Prostate gland (tissue), 2 donors: ENCODE measurements around the gene MRPL3.

Source experiments
- POLR2A ChIP-seq: fragments of 450-650 bp; IDR thresholded peaks from one replicate; pipeline ENCODE4 v1.6.1; 2016; ENCODE audit warnings: antibody characterized with exemption, mild to moderate bottlenecking
- POLR2AphosphoS5 ChIP-seq: sonication (generic); formaldehyde crosslinking; IDR thresholded peaks from one replicate; pipeline ENCODE4 v1.6.1; 2017; ENCODE audit warnings: antibody characterized with exemption
- TF ChIP-seq, protein P1 (sequence below), 4 experiments: fragments of 200-600 bp in 2 of 4; fragments of 450-650 bp in 2 of 4; sonication (generic) in 2 of 4; IDR thresholded peaks; 1 replicate in 3 of 4; 2 replicates in 1 of 4; pipeline ENCODE4 v1.5.1; 2016 to 2019; ENCODE audit warnings: antibody characterized with exemption in 4 of 4, mild to moderate bottlenecking in 2 of 4, moderate library complexity in 2 of 4

DNA sequence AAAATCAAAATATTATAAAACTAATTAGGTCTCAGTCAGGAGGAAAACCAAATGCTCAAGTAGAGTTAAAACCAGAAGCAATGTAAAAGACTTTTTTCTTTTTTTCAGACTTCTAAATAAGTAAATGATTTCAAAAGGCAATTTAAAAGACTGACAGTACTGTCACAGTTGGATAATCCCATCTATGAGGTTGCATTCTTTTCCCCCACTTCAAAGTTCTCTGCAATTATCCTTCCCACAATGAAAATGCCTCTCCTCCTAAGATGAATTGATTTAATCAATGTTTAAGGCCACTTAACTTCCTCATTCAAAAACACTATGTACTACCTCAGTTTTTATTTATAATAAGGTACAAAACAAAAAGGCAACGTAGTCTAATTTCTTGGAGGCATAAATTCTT is 8.1 kb downstream of the MRPL3 start:
- TF ChIP-seq, protein P1, sequence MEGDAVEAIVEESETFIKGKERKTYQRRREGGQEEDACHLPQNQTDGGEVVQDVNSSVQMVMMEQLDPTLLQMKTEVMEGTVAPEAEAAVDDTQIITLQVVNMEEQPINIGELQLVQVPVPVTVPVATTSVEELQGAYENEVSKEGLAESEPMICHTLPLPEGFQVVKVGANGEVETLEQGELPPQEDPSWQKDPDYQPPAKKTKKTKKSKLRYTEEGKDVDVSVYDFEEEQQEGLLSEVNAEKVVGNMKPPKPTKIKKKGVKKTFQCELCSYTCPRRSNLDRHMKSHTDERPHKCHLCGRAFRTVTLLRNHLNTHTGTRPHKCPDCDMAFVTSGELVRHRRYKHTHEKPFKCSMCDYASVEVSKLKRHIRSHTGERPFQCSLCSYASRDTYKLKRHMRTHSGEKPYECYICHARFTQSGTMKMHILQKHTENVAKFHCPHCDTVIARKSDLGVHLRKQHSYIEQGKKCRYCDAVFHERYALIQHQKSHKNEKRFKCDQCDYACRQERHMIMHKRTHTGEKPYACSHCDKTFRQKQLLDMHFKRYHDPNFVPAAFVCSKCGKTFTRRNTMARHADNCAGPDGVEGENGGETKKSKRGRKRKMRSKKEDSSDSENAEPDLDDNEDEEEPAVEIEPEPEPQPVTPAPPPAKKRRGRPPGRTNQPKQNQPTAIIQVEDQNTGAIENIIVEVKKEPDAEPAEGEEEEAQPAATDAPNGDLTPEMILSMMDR (IDR thresholded peaks at IDR 0.05), result no peak
- TF ChIP-seq POLR2AphosphoS5 (no peak), POLR2A (no peak)
